Testis (tissue), 3 donors: ENCODE measurements around the gene OXSR1. TPM values are rescaled to one million over a fixed set of nuclear protein-coding genes. Genes with fewer than 3 reads are reported as not detected.

ENCODE experiments used
- DNase-seq: peaks from one replicate; pipeline ENCODE4 v3.0.0-alpha.2; 2019
- H3K27ac ChIP-seq, 2 donors: fragments of 200-600 bp; sonication (generic); one replicate each; pipeline ENCODE4 v1.5.1; 2019
- H3K27me3 ChIP-seq: fragments of 200-600 bp; sonication (generic); one replicate; pipeline ENCODE4 v1.5.1; 2019
- H3K36me3 ChIP-seq: fragments of 200-600 bp; sonication (generic); one replicate; pipeline ENCODE4 v1.5.1; 2017; ENCODE audit warnings: low read depth; ENCODE audit errors: missing control alignments
- H3K4me1 ChIP-seq: fragments of 200-600 bp; sonication (generic); one replicate; pipeline ENCODE4 v1.5.1; 2019
- H3K4me3 ChIP-seq, 2 donors: fragments of 200-600 bp; sonication (generic); one replicate each; pipeline ENCODE4 v1.5.1; 2017 to 2019
- H3K9me3 ChIP-seq: fragments of 200-600 bp; sonication (generic); one replicate; pipeline ENCODE4 v1.5.1; 2017
- CTCF ChIP-seq, 3 experiments: fragments of 450-650 bp in 2 of 3; fragments of 200-600 bp in 1 of 3; sonication (generic) in 1 of 3; IDR thresholded peaks; one replicate each; pipeline ENCODE4 v1.5.1; 2016 to 2019; ENCODE audit warnings: antibody characterized with exemption in 3 of 3, mild to moderate bottlenecking in 2 of 3, moderate library complexity in 1 of 3
- POLR2A ChIP-seq: fragments of 450-650 bp; IDR thresholded peaks from one replicate; pipeline ENCODE4 v1.6.1; 2017; ENCODE audit warnings: antibody characterized with exemption, mild to moderate bottlenecking, moderate library complexity
- WGBS, 2 donors: methylation state at CpG; one replicate each; pipeline ENCODE4 v1.1.5; 2018; 5-methylcytosine and 5-hydroxymethylcytosine counted together
- intact Hi-C: fragments of 100-400 bp; cut with DNase I; formaldehyde crosslinking; loops from one replicate; pipeline ENCODE4 v1.15.1; 2023; ENCODE audit warnings: low total_unique reads
- polyA plus RNA-seq: library from polyadenylated mRNA; stranded (reverse); fragments of 350-450 nt; fragmentation: Illumina TruSeq; extraction: RNeasy Lipid Tissue Mini Kit (QIAGEN cat#74804); gene quantifications from one replicate; pipeline ENCODE4 v1.2.3, GENCODE V29; 2014; ENCODE audit warnings: low read depth, low replicate concordance; ENCODE audit not compliant: insufficient read depth
- total RNA-seq, 2 donors: library from RNA; depleted of rRNA; stranded (reverse); fragments of >200 nt; gene quantifications; one replicate each; pipeline ENCODE4 v1.2.3, GENCODE V29; 2016

The OXSR1 gene
- total and polyA plus RNA-seq, 3 donors from 2014 or later: 26.0 to 48.7 (median 39.7) TPM

GRCh38 chr3:38137615-38138348 is 27.6 kb upstream of the OXSR1 start:
- Histone ChIP-seq H3K27ac (peak overlapping the region; percentile 73 to 88), H3K36me3 (no peaks in the 10 kb centered on the region), H3K9me3 (no peaks in the 10 kb centered on the region), H3K27me3 (no peaks in the 10 kb centered on the region), H3K4me3 (peak overlapping the region; percentile 79 to 89), H3K4me1 (peaks cover 24% of the 10 kb centered on the region)
- WGBS, 2 donors: 11 to 12% methylated on average over 19 to 22 of the region's 22 CpGs
- TF ChIP-seq CTCF (IDR thresholded peaks at IDR 0.05) (no peak), POLR2A (no peak)
- DNase-seq: peak; percentile 26
- intact Hi-C loops: no loop called here

- H3K4me1 ChIP-seq: peaks cover 24% of the 10 kb centered on the region
- peak within 1 kb of the TSS; percentile 73 to 88 for H3K27ac ChIP-seq
- H3K9me3 ChIP-seq: no peaks in the 10 kb centered on the region
- no peaks in the 10 kb centered on the region for H3K27me3 ChIP-seq
- intact Hi-C loops: no loop called here
- TF ChIP-seq CTCF (IDR thresholded peaks at IDR 0.05): no peak
- TF ChIP-seq POLR2A: no peak
- DNase-seq: peak; percentile 84
- 0% methylated on average over 24 to 63 of the region's 65 CpGs for WGBS, 2 donors
- no peaks in the 10 kb centered on the region for H3K36me3 ChIP-seq
- peak within 1 kb of the TSS; percentile 79 to 89 for H3K4me3 ChIP-seq
Observed at GRCh38 chr3:38138349-38139190, 26.8 kb upstream of the OXSR1 start, which contains the start of gene MYD88. Gene MYD88 (plus strand): TSS chr3:38138661. CDS start chr3:38138701, 40 bp downstream.

GRCh38 chr3:38139191-38139590 is 26.1 kb upstream of the OXSR1 start:
- 5 to 14% methylated on average over 8 of the region's 8 CpGs for WGBS, 2 donors
- no peak for TF ChIP-seq CTCF (IDR thresholded peaks at IDR 0.05)
- no peak for TF ChIP-seq POLR2A
- Histone ChIP-seq H3K36me3 (no peaks in the 10 kb centered on the region), H3K9me3 (no peaks in the 10 kb centered on the region), H3K4me1 (peaks cover 24% of the 10 kb centered on the region), H3K27me3 (no peaks in the 10 kb centered on the region), H3K27ac (peak overlapping the region; percentile 73 to 88), H3K4me3 (peak overlapping the region; percentile 63 to 89)
- intact Hi-C loops: no loop called here
- DNase-seq: no peak

GRCh38 chr3:38139652-38140051 is 25.7 kb upstream of the OXSR1 start:
- Histone ChIP-seq H3K4me3 (no peak overlapping the region), H3K4me1 (peaks cover 24% of the 10 kb centered on the region), H3K27me3 (no peaks in the 10 kb centered on the region), H3K36me3 (no peaks in the 10 kb centered on the region), H3K27ac (no peak overlapping the region), H3K9me3 (no peaks in the 10 kb centered on the region)
- no peak for TF ChIP-seq CTCF (IDR thresholded peaks at IDR 0.05)
- TF ChIP-seq POLR2A: no peak
- WGBS, 2 donors: 73 to 82% methylated on average over 3 to 7 of the region's 7 CpGs
- intact Hi-C loops: no loop called here
- peak; percentile 11 for DNase-seq
